Skin epidermis (tissue), 12 donors: Measurements from ENCODE around the gene SEPTIN2.
"Not testable (repeated sequence)": the region's sequence is repeated elsewhere in the genome, so short reads cannot be mapped to it uniquely, and the experiment has no call there.

Experiments used
- H3K27ac ChIP-seq, 21 experiments: fragments of 200-600 bp; sonication (generic) in 11 of 21; one replicate each; pipeline ENCODE4 v1.5.0; 2020; ENCODE audit warnings: mild to moderate bottlenecking in 3 of 21, inconsistent platforms in 2 of 21, moderate library complexity in 2 of 21
- H3K4me3 ChIP-seq, 7 experiments: fragments of 200-600 bp; sonication (generic) in 2 of 7; one replicate each; pipeline ENCODE4 v1.5.0; 2020; ENCODE audit warnings: inconsistent platforms in 2 of 7, mild to moderate bottlenecking in 2 of 7, moderate library complexity in 1 of 7

The SEPTIN2 gene

DNA sequence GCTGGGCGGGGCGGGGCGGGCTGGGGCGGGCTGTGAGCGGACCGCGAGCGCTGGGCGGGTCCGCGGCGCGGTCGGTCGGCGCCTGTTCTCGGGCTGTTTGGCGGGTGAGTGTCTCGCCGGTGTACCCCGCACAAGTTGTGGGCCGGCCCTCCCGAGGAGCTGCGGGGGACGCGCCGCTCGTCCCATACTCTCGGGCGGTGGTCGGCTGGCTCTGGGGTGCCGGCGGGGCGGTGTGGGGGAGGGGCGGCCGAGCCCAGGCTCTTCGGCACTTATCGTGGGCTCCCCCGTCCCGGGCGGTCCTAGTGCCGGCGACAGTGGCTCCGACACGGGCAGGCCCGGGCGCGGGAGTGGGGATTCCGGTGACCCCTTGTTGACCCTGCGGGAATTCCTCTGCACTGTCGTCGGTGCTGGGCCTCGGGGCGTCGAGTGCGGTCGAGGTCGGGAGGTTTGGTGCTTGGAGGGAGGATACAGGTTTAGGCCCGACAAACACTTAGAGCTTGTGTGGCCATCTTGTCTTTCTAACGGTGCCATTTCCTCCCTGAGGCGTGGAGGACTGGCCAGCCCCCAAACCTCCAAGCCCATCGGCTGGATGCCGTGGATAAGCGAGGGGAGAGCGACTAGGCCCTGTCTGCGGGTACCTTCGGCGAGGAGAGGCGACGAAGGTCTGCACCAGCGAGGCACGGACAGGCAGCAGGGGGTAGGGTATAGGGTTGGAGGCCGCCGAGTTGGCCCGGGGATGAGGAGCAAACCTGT lies at the start of gene SEPTIN2:
Gene SEPTIN2 (plus strand): TSS at position 47 of the 753 bp plus-strand sequence. CDS start 8,308 bp downstream, outside the sequence.
- peak within 1 kb of the TSS; percentile 92 to 99 (median 98) for H3K27ac ChIP-seq
- peak within 1 kb of the TSS; percentile 65 to 96 (median 75) for H3K4me3 ChIP-seq

DNA sequence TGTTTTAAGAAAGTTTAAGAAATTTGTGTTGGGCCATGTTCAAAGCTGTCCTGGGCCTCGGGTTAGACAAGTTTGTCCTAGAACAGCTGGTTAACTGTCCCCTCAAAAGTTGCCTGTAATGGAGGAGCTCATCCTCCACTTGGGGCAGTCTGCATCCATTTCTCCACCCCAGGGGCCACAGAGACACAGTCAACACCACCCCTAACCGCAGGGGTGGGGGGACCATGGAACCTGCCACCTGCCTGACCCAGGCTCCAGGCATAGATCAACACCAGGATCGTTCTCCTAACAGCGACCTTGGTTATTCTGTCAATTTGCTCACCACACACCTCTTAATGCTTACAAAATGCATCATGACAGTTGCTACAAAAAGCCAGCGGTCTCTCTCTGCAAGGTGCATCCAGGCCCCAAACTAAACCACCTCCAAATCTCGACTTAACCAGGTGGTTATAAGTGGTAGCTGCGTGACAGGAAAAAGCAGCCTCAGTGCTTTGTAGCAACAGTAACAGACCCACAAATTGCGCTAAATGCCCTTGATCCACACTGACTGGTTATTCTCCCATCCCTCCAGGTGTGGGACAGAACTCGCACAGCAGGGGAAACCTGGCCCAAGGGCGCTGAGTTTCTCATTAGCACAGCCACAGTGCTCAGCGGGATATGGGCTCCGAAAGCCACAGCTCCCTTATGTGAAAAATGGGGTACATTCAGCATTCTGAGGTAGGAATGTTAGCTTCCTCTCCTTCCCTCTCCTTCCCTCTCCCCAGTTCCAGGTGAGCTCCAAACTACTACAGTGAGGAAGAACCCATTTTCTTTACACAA lies 48.3 kb upstream of the SEPTIN2 start:
- Histone ChIP-seq H3K4me3 (no peak overlapping the region), H3K27ac (no peak overlapping the region)

- Histone ChIP-seq H3K27ac (no peak overlapping the region), H3K4me3 (no peak overlapping the region)
These were observed 47.4 kb upstream of the SEPTIN2 start for GRCh38 chr2:241268306-241268705.

DNA sequence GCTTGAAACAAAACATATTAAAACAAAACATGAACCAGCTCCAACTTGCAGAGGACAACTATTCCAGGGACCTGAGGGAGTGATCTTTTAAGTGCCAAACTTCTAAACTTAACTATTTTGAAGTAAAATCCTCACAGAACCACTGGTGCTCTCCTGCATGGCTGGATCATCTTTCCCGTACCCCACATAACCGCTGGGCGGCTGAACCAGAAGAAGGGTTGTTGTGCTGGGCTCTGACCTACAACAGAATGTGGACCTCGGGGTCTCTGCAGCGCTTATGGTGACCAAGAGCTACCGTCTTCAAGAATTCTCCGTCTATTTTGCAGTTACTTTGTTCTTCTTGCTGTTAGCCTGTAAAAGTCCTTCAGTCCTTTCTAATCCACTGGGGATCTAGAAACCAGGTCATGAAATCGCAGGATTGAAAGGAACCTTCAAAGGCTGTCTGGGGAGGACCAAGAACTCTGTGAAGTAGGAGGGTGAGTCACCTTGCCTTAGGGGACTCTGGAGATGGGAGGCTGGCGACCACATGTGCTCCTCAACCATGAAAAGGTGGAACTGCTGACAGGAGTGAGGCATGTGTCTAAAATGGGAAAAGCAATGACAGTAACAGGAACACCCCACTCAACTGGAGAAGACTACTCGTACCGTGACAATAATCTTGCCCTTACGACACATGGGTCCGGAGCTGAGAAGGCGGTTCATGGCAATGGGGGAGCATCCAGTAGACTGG lies 46.8 kb upstream of the SEPTIN2 start:
- peak overlapping the region in 1 of 21 experiments; percentile 34 for H3K27ac ChIP-seq
- H3K4me3 ChIP-seq = no peak overlapping the region

DNA sequence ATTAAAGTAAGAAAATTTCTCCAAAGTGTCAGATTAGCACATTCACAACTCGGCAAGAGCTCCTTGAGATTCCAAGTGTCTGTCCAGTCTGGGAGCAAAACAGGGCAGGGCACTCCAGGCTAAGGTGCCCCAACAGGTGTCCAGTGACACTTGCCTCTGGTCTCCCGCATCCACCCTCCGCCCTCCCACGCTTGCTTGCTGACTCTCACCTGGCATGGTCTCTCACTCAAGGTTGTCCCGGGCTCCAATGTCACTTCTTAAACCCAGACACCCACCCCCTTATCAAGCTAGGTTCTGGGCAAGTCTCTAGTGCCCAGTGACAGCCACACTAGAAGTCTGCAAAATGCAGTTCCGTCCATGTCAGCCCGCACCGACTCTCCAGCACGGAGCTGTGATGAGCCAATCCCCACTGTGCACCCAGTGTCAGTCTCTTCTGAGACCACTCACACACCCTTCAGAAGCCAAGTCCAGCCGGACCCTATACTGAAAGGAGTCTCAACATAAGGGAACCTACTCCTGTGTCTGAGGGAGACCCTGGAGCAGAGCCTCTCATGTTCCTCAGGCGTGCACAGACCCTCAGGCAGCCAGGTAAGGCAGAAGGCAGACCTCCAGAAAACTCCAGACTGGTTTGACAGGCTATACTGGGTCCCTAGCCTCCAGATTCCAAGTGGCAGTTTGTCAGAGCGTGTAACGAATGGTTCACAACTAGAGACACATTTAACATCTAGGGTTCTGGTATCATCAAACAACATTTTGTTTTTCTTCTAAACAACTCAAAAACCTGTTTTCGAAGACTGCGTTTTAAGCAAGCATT lies 45.8 kb upstream of the SEPTIN2 start:
- Histone ChIP-seq H3K4me3 (peak overlapping the region in 2 of 7 experiments; percentile 9 to 92), H3K27ac (peak overlapping the region in 5 of 21 experiments; percentile 14 to 99 (median 94))

- Histone ChIP-seq H3K4me3 (peak overlapping the region in 4 of 7 experiments; percentile 92 to 99 (median 96)), H3K27ac (peak overlapping the region in 8 of 21 experiments; percentile 14 to 99 (median 96))
These were observed 45.2 kb upstream of the SEPTIN2 start for GRCh38 chr2:241270531-241270930.

DNA sequence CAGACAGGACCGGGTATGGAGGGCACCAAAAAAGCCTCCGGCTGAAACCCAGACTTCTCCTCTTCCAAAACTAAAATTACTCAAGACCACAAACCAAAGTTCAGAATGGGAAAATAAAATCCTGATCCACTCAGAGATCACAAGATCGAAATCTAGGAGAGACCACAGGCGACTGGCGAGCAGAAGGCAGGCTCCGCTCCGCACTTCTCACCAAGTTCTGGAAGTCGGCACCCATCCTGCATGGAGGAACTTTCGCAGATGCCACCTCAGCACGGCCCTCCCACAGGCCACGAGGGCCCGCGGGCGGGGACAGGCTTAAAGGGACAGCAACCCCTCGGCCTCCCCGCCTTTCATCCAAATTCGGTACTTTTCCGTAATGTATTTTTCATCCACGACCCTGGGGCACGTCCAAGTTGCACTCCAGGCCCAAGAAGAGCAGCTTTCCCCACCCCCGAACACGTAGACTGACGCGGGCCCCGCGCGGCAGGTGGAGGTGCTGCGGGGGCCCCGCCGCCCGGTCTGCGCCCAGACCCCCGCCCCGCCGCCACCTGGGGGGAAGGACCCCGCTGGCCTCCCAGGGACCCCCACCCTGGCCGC lies 43.9 kb upstream of the SEPTIN2 start:
- Histone ChIP-seq H3K4me3 (peak overlapping the region; percentile 87 to 99 (median 94)), H3K27ac (peak overlapping the region; percentile 85 to 99 (median 94))

GRCh38 chr2:241272303-241273209 lies 43.2 kb upstream of the SEPTIN2 start:
- Histone ChIP-seq H3K4me3 (peak overlapping the region; percentile 87 to 99 (median 94)), H3K27ac (peak overlapping the region; percentile 85 to 99 (median 94))

DNA sequence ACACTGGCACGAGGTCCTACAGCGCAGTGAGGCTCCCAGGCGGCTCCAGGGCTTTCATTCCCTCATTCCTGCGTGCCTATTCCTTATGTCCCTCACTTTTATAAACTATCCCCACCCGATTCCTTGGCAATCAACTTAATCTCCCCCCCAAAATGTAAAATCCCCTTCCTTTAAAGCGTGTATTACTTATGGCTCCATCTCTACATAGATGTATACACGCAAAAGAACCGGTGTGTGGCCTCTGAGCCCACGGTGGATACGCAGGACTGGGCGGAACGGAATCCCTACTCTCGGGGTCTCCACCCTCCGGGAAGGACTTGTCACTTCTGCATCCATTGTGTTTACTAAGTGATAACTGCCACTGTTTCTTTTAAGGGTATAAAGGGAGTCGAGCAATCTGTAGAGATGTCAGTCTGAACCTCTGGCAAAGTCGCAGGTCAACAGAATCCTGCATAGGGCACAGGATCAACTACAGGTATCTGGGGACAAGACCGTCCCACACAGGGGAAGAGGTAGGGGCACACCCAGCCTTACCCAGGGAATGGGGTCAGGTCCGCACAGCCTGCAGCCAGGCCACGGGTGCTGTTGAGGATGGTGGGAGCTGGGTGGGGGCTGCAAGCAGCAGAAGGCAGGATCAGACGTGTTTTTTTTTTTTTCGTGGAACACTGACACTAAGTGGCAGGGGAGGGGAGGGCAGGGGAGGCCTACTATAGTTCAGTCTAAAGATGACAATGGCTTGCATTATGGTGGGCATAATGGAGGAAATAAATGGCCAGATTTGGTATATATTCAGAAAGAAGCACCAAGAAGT lies 42.3 kb upstream of the SEPTIN2 start:
- H3K27ac ChIP-seq = peak overlapping the region in 18 of 21 experiments; percentile 85 to 99 (median 94)
- H3K4me3 ChIP-seq = peak overlapping the region; percentile 87 to 99 (median 94)

GRCh38 chr2:241274127-241274526 lies 41.6 kb upstream of the SEPTIN2 start:
- Histone ChIP-seq H3K4me3 (no peak overlapping the region), H3K27ac (no peak overlapping the region)

GRCh38 chr2:241275504-241275903 lies 40.2 kb upstream of the SEPTIN2 start:
- no peak overlapping the region for H3K4me3 ChIP-seq

DNA sequence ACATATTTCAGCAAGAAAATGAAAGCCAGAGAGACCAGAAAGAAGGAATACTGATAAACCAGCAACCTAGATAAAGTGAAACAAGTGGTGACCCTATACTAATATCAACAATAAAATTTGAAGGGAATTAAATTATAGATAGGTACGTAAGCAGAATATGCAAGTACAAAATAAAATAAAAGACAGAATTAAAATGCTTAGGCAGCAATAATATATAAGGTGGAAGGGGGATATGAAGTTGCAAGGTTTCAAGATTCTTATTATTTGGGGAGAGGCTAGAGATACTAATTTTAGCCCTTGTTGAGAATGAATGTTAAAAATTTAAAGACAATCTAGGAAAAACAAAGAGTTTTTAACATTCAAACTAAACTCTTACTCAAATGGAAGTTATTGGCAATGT lies 39.8 kb upstream of the SEPTIN2 start:
- Histone ChIP-seq H3K4me3 (no peak overlapping the region), H3K27ac (no peak overlapping the region)

More at GRCh38 chr2:241275504-241275903, 40.2 kb upstream of the SEPTIN2 start:
- H3K27ac ChIP-seq = no peak overlapping the region

- H3K4me3 ChIP-seq, H3K27ac ChIP-seq: not testable (repeated sequence)
These were observed 37.4 kb upstream of the SEPTIN2 start for GRCh38 chr2:241278306-241278705.

- Histone ChIP-seq H3K4me3 (no peak overlapping the region), H3K27ac (no peak overlapping the region)
These were observed 36.3 kb upstream of the SEPTIN2 start for GRCh38 chr2:241279413-241279812.

DNA sequence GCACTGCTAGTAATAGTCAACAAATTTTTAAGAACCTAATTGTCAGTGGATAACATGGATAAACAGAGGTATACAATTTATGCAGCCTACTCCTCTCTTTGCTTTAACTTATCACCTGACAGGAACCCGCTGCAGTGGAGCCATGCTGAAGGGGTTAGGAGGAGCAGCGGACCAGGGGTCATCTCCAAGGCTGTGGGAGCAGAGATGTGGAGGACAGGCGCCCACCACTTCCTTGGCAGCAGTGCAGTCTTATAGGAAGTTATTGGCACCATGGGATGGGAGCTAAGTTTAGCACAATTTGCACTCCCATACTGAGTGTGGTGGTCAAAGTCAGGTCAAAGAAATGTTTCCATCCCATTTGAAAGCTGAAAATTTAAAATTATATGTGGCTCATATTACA lies 35.9 kb upstream of the SEPTIN2 start:
- Histone ChIP-seq H3K27ac (no peak overlapping the region), H3K4me3 (no peak overlapping the region)

DNA sequence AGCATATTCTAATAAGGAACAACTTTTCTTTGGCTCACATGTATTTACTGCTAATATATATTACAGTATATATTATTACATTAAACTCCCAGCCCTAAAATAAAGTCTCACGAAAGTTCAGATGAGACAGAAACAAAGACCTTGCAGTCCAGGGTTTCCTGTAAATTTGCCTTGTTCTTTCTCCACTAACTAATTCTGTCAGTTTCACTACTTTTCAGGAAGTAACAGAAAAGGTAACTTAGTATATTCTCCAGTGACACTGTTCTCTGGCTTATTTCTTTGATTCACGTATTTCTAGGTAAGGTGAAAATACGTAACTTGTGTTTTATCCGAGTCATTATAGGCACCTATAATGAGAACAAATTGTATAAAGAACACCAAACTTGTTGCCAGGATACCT lies 35.4 kb upstream of the SEPTIN2 start:
- no peak overlapping the region for H3K4me3 ChIP-seq
- H3K27ac ChIP-seq = no peak overlapping the region

DNA sequence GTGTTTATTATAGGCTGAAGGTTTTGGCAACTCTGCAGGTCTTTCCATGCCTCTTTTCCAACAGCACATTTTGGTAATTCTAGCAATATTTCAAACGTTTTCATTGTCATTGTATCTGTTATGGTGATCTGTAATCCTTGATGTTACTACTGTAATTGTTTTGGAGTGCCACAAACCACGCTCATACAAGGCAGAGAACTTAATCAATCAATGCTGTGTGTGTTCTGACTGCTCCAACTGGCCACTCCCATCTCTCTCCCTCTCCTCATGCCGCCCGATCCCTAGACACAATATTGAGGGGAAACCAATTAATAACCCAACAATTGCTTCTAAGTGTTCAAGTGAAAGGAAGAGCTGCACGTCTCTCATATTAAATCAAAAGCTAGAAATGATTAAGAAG lies 33.2 kb upstream of the SEPTIN2 start:
- H3K4me3 ChIP-seq = no peak overlapping the region
- no peak overlapping the region for H3K27ac ChIP-seq
